Breast epithelium (tissue), 3 donors: ENCODE data around the gene GRM1.

Experiments
- CTCF ChIP-seq, 3 donors: fragments of 450-650 bp; IDR thresholded peaks; one replicate each; pipeline ENCODE4 v1.5.1; 2016 to 2017; ENCODE audit warnings: antibody characterized with exemption in 3 of 3, mild to moderate bottlenecking in 3 of 3, moderate library complexity in 3 of 3
- POLR2AphosphoS5 ChIP-seq, 3 donors: sonication (generic); formaldehyde crosslinking; IDR thresholded peaks; one replicate each; pipeline ENCODE4 v1.6.1; 2017; ENCODE audit warnings: antibody characterized with exemption in 3 of 3

- no peak for TF ChIP-seq CTCF (IDR thresholded peaks at IDR 0.05)
- no peak for TF ChIP-seq POLR2AphosphoS5 (IDR thresholded peaks at IDR 0.05)
Measured at GRCh38 chr6:146212781-146213180, 183.9 kb downstream of the GRM1 start.
